Prostate gland (tissue), 2 donors: ENCODE data around the gene LSM7.

Experiments used
- POLR2A ChIP-seq: fragments of 450-650 bp; IDR thresholded peaks from one replicate; pipeline ENCODE4 v1.6.1; 2016; ENCODE audit warnings: antibody characterized with exemption, mild to moderate bottlenecking
- POLR2AphosphoS5 ChIP-seq: sonication (generic); formaldehyde crosslinking; IDR thresholded peaks from one replicate; pipeline ENCODE4 v1.6.1; 2017; ENCODE audit warnings: antibody characterized with exemption
- TF ChIP-seq, protein P1 (sequence below), 4 experiments: fragments of 200-600 bp in 2 of 4; fragments of 450-650 bp in 2 of 4; sonication (generic) in 2 of 4; IDR thresholded peaks; 1 replicate in 3 of 4; 2 replicates in 1 of 4; pipeline ENCODE4 v1.5.1; 2016 to 2019; ENCODE audit warnings: antibody characterized with exemption in 4 of 4, mild to moderate bottlenecking in 2 of 4, moderate library complexity in 2 of 4

DNA sequence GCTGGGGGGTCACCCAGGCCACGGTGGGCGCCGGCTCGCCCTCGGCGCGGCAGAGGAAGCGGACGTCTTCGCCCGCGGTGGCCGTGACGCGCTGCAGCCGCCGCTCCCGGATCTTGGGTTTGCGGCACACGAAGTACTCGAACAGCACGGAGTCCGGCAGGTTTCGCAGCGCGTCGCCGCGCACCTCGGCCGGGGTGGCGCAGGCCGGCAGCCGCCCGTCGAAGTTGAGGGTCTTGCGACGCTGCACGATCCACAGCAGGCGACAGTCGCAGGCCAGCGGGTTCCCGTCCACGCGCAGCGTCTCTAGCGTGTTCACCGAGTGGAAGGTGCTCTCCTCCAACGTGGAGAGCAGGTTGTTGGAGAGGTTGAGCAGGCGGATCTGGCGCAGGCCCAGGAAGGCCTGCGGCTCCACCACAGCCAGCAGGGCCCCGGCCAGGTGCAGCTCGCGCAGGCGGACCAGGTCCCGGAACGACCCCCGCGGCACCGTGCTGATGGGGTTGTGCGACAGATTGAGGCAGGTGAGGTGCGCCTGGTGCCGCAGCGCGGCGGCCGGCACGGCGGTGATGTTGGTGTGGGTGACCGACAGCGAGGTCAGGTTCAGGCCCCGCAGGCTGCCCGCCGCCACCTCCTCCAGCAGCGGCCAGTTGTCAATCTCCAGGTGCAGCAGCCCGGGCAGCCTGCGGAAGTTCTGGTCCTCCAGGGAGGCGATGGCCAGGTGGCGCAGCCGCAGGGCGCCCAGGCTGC, 37.8 kb downstream of the LSM7 start:
- no peak for TF ChIP-seq POLR2A
- TF ChIP-seq, protein P1, sequence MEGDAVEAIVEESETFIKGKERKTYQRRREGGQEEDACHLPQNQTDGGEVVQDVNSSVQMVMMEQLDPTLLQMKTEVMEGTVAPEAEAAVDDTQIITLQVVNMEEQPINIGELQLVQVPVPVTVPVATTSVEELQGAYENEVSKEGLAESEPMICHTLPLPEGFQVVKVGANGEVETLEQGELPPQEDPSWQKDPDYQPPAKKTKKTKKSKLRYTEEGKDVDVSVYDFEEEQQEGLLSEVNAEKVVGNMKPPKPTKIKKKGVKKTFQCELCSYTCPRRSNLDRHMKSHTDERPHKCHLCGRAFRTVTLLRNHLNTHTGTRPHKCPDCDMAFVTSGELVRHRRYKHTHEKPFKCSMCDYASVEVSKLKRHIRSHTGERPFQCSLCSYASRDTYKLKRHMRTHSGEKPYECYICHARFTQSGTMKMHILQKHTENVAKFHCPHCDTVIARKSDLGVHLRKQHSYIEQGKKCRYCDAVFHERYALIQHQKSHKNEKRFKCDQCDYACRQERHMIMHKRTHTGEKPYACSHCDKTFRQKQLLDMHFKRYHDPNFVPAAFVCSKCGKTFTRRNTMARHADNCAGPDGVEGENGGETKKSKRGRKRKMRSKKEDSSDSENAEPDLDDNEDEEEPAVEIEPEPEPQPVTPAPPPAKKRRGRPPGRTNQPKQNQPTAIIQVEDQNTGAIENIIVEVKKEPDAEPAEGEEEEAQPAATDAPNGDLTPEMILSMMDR (IDR thresholded peaks at IDR 0.05) = no peak
- TF ChIP-seq POLR2AphosphoS5 = no peak
